GM19397 (cell line): Measurements from ENCODE around the gene ANKS1B.

ENCODE experiments used
- ATAC-seq: cut with Tn5 transposase; IDR thresholded peaks from one replicate; pipeline ENCODE4 v1.9.1; 2021; ENCODE audit warnings: mild to moderate bottlenecking, moderate library complexity; ENCODE audit not compliant: unreplicated experiment

The ANKS1B gene

DNA sequence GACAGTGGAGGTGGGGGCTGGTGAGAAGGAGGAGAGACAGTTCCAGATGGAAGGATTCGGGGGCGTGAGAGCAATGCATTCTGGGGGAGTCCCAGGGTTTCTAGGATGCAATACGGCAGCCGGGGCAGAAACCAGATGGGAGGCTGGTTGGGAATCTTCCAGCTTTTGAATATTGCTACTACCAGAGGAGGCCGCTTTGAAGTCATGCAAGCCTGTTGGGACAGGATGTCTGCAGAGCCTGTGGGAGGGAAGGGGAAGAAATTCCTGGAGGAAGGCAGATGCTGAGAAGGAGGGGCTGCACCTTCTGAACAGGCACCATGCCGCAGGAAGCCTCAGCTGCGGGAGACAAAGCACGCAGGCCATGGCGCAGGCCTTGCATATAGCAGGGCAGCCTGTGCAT lies 1234.2 kb downstream of the ANKS1B start:
- no peak for ATAC-seq

GRCh38 chr12:98748463-98748862 lies 1236.3 kb downstream of the ANKS1B start:
- ATAC-seq = no peak

GRCh38 chr12:98745578-98746391 lies 1239.0 kb downstream of the ANKS1B start:
- ATAC-seq = peak; percentile 66

DNA sequence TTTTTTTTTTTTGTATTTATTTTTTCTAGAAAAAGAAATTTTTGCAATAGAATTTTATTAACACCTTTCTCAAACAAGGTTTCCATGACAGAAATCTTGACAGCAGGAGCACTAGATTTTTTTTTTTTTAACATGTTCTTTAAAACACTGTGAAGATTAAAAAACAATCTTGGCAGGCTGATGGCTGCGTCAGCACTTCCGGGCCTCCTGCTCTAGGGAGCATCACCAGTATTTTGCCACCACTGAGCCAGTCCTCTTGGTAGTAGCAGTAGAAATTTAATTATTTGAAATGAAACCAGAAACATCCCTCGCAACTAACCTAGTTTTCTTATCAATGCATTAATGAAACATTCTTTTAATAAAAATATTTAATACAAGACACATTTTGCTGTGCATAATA lies 1240.1 kb downstream of the ANKS1B start:
- ATAC-seq = no peak

DNA sequence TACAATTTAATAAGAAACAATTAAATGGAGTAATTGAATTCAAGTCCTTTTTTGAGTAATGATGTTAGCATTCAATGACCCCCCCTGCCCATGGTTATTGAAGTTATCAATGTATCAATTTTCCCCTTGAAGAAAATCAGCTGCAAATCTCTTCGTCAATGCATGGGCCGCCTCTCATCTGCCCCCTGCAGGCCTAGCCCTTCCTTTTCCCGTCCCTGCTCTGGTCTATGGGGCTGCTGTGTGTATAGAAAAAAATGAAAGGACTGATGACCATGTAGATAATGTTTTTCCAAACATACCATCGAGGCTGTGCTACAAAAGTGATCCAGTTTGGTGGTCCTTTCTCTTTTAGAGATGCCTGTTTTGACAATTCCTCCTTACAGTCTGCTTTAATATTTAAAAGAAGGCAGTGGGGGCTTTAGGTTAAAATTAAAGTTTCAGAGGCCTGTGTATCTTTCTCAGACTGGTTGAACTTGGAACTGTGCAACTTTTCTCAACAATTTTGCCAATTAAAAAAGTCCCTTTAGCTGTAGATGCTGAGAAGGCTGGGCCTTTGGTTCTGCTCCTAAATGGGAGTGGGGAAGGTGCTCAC lies 1241.3 kb downstream of the ANKS1B start:
- peak; percentile 60 for ATAC-seq

- ATAC-seq = no peak
Measured at GRCh38 chr12:98741556-98742265, 1243.0 kb downstream of the ANKS1B start.

DNA sequence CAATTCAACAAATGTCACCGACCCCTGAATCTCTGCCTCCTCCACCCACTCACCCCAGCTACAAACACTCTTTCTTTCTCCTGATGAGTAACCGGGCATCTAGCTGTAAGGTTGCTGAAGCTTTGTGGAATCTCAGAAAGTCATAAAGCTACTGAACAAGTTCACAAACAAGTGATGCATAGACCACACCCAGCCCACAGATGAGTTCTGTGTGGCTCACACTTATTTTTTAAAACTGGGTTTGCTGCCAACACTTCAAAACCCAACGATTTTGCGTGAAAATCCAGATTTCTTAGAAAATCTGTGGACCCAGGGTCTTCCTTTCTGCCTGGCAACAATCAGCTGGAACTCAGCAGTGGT lies 1243.6 kb downstream of the ANKS1B start:
- ATAC-seq = no peak

DNA sequence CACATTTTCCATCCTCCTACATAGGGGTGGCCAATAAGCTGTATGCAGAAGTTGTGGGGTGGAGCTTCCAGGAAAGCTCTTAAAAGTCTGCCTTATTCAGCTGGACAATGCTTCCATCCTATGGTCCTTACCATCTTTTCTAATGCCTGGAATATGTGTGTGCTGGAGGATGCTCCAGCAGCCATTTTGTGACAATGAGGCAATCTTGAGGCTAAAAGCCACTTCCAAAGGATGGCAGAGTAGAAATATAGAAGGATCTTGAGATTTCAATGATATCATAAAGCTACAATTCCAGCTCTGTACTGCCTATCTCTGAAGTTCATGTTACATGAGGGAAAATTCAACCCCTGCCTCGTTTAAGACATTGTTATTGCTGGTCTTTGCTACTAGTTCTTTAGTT lies 1244.0 kb downstream of the ANKS1B start:
- ATAC-seq = no peak

DNA sequence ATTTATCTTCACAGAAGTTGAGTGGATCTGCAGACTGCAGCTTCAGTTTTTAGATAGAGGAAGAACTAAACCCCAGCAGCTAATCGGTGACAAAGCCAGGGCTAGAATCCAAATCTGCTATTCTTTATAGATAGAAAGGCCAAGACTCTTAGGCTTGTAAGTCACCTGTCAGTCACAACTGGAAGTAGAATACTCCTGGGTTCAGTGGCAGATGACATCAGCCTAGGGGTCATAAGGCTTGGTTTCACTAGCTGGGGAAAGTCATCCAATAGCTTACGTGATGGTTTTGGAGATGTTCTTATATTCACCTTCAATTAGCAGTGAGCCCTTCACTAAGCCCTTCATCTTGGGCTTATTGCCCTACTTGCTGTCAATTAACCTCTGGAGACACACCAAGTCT lies 1246.2 kb downstream of the ANKS1B start:
- no peak for ATAC-seq

DNA sequence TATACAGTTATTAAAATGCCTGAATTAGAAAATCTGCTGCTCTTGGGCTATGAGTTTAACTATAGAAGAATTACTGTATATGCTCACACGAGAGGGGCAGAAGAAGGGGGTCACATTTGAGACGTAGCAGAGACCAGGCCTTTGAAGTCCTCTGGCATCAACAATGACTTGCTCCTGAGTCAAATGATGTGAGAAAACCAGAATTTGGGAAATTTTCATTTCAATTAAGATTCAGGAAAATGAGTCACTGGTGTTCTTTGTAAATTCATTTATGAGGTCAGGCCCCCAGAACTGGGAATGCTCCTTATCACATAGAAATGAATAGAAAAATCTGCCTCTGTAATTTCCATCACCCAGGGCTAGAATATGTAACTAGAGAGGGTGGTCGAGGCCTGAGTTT lies 1246.7 kb downstream of the ANKS1B start:
- no peak for ATAC-seq

DNA sequence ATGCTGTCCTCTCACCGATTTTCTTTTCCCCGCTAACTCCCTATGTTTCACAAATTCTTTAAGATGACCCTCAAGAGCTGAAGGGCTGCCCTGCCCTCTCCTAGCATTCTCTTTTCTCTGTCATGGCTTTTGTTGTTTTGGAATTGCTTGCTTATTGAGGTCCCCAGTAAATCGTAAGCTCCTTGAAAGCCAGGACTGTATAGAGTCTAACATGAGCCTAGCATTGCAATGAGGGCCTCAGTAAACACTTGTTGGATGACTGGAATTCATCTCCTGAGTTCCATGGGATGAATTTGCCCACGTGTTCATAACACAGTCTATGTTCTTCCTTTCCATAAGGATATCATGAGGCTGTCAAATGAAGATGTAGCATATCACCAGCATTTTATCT lies 1247.4 kb downstream of the ANKS1B start:
- no peak for ATAC-seq

GRCh38 chr12:98736352-98737321 lies 1248.1 kb downstream of the ANKS1B start:
- ATAC-seq = no peak

DNA sequence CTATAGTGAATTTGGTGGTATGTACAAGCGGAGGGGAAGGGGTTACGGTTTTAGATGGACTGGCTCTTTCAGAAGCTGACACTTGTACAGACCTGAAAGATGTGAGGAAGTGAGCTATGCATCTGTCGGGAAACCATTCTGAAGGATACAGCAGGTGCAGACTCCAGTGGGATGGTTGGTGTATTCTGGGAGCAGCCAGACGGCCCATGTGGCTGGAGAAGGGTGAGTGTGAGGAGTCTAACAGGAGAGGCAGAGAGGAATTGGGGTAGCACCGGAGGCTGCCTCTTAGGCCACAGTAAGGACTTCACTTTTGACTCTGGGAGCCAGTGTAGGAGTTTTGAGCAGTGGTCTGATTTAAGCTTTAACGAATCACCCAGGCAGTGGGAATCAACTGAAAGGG lies 1248.9 kb downstream of the ANKS1B start:
- no peak for ATAC-seq

DNA sequence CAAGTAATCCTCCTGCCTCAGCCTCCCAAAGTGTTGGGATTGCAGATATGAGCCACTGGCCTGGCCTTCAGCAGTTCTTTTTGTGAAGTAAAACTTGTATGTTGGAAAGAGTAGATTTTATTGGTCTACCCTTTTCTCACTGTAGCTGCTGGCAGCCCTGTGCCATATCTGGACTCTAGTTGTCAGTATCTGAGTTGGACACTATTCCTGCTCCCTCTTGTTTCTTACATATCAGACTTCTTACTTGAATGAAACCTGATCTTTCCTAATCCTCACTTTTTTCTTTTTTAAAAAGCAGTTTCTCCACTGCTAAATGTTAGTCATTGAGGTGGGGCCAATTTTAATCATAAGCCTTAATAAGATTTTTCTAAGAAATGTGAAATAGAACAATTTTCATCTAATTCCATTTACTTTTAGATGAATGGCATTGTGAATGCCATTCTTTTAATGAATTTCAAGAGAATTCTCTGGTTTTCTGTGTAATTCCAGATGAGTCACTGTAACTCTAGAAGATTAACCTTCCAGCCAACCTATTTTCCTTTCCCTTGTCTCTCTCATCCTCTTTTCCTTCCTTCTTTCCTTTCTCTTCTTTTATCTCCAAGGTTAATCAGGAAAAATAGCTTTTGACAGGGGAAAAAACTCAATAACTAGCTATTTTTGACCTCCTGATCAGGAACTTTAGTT lies 1250.9 kb downstream of the ANKS1B start:
- ATAC-seq = no peak

DNA sequence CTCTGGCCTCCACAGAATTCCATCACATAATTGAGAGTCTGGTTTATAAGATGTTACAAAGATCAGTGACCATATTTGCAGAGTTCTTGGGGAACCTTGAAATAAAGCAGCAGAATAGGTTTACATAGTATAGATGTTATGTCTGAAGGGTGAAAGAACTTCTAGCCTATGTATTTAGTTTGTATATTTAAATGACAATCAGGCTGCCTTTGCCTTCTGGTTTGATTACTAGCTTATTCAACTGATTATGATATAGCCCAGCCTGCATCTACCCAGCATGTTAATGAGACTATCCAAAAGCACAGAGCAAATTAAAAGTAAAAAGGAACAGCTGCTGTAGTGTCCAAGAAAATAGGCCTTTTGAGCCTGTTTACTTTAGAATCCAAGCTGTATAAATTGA lies 1254.3 kb downstream of the ANKS1B start:
- no peak for ATAC-seq

- no peak for ATAC-seq
Measured at GRCh38 chr12:98727196-98727595, 1257.5 kb downstream of the ANKS1B start.

DNA sequence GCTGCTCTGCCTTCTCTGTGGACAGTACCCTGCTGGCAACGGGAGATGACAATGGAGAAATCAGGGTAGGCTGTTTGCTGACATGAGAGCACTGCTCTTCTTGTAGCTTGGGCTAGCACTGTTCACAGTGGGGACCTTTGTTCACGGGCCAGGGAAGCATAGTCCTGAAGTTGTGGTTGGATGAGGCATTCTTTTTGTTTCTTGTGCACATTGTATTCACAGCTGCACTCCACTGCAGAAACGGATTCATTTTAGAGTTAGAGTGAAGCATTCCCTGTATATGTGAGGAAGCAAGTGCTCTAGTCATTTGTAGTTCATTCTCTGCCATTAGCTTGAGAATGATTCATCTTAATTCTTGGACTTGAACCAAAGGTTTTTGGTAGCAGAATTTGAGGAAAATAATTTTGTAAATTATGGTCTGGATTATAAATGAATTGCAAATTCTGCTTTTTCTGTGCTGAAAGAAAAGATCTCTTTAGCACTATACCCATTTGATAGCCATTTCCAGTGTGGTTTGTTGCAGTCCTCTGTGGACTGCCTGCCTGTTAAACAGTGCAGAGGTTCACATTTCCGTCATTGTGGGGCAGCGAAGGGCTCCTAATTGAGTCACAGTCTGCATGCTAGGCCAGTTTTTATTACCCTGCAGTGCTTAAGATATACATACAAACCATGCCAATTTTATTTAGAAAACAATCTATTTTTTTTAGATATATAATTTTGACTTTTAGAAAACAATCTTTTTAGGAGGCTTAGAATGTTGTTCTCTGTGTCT lies 1259.1 kb downstream of the ANKS1B start:
- ATAC-seq = peak; percentile 86

DNA sequence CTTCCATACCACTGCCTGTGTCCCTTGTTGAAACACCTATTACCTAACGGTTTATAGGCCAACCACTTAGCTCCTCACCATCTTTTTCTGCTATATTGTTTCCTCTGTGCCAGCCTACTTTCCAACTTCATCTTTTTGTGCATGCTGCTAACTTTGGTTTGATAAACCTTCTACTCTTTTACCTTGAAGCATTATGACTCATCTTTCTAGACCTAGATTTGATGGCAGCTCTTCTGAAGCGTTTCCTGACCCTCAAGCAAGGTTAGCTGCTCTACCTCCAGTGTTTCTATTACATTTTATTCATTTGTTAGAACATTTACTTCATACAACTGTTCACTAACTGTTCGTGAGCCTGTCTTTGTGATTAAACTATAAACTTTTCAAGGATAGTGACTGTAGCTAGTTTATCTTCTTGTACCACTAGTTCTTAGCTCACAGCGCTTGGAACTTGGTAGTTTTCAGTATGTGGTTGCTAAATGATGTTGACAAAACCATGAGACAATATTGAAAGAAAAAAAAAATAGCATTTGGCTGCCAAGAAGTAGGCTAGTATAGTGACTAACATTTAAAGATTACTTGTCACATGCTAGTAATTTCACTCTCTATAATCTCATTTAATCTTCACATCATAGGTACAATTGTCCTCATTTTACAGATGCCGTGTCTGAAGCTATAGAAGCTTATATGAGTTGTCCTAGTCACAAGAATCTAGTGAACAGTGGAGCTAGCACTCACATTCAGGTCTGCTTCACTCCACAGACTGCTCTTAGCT lies 1260.2 kb downstream of the ANKS1B start:
- no peak for ATAC-seq

- no peak for ATAC-seq
Measured at GRCh38 chr12:98721204-98721702, 1263.5 kb downstream of the ANKS1B start.
